ENCODE results near the gene GTPBP2. TPM values are rescaled to one million over a fixed set of nuclear protein-coding genes. Genes with fewer than 3 reads are reported as not detected.

GTPBP2 gene
- total and polyA plus RNA-seq, 2 of the 13 experiments (the other 11 are each of a cell fraction or from before 2014, with no cell fraction given), result 26.9 to 88.2 TPM

DNA sequence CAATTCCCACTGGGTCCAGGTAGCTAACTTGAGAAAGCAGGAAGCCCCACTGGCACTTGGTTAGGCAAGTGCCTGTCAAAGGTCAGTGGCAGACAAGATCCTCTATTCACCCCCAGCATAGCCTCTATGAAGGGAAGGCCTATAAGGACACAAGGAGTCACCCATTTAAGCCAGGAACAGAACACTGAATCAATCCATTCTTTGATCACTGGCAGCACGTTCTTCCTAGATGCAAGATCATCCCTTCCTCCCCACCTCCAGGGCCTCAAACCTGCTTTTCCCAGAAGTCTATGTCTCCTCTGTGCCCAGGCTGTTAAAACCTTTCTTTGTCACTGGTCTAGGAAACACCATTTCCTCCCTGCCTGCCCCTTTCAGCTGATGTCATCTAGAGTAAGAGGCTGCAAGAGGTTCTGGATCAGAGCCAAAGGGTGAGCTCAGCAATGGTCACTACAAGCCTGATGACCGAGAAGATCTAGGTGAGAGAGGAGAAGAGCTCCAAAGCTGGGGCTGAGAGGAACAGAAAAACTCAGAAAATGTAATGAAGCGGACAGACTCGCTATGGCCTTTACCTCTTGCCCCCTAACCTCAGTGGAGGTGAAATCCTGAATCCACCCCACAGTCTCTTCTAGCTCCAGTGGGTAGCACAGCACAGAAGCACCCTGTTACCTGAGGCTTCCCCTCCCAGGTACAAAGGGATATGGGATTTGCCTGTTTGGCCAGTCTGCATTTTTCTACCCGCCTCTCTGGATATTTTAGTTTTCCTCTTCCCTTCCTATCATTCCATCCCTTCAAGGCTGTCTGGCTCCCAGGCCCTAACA is 1.8 kb downstream of the GTPBP2 start (continued):
- TF ChIP-seq, protein P1, sequence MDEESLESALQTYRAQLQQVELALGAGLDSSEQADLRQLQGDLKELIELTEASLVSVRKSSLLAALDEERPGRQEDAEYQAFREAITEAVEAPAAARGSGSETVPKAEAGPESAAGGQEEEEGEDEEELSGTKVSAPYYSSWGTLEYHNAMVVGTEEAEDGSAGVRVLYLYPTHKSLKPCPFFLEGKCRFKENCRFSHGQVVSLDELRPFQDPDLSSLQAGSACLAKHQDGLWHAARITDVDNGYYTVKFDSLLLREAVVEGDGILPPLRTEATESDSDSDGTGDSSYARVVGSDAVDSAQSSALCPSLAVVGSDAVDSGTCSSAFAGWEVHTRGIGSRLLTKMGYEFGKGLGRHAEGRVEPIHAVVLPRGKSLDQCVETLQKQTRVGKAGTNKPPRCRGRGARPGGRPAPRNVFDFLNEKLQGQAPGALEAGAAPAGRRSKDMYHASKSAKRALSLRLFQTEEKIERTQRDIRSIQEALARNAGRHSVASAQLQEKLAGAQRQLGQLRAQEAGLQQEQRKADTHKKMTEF (CRISPR knock-in tag; IDR thresholded peaks at IDR 0.05), result peak; percentile 19; the same call in 1 of the 2 replicates
- TF ChIP-seq ARID4A (CRISPR knock-in tag; IDR thresholded peaks at IDR 0.05; ENCODE audit: borderline replicate concordance), result peak; percentile 36; the same call in 1 of the 2 replicates
- TF ChIP-seq BORCS8-MEF2B (CRISPR knock-in tag; IDR thresholded peaks at IDR 0.05), result 0 out of 2 replicates have a peak, but pooled peaks have one; percentile 37
- TF ChIP-seq ASH2L (IDR thresholded peaks at IDR 0.05; ENCODE audit: insufficient read length, low read depth, low read length), result peak; percentile 34
- TF ChIP-seq ZNF574 (CRISPR knock-in tag; IDR thresholded peaks at IDR 0.05), result peak; percentile 31; the same call in 1 of the 2 replicates
- no peak for TF ChIP-seq NR2F6 (IDR thresholded peaks at IDR 0.05)
- peak; percentile 2; the same call in 1 of the 2 replicates for TF ChIP-seq NR2F6 (CRISPR knock-in tag; IDR thresholded peaks at IDR 0.05)
- TF ChIP-seq ATRX (CRISPR knock-in tag; IDR thresholded peaks at IDR 0.05; ENCODE audit: borderline replicate concordance), result no peak
- no peak for TF ChIP-seq ZSCAN25 (CRISPR knock-in tag; IDR thresholded peaks at IDR 0.05)
- TF ChIP-seq SKI (IDR thresholded peaks at IDR 0.05; ENCODE audit: partially characterized antibody), result no peak
- TF ChIP-seq, protein P2, sequence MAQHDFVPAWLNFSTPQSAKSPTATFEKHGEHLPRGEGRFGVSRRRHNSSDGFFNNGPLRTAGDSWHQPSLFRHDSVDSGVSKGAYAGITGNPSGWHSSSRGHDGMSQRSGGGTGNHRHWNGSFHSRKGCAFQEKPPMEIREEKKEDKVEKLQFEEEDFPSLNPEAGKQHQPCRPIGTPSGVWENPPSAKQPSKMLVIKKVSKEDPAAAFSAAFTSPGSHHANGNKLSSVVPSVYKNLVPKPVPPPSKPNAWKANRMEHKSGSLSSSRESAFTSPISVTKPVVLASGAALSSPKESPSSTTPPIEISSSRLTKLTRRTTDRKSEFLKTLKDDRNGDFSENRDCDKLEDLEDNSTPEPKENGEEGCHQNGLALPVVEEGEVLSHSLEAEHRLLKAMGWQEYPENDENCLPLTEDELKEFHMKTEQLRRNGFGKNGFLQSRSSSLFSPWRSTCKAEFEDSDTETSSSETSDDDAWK (CRISPR knock-in tag; IDR thresholded peaks at IDR 0.05), result no peak
- no peak for TF ChIP-seq AKNA (CRISPR knock-in tag; IDR thresholded peaks at IDR 0.05; ENCODE audit: borderline replicate concordance)
